HPDE6-E6E7 (cell line): ENCODE results near the gene EIF4G3.
"Not testable (repeated sequence)": the region's sequence is repeated elsewhere in the genome, so short reads cannot be mapped to it uniquely, and the experiment has no call there.

Experiments used
- DNase-seq: peaks from one replicate; pipeline ENCODE4 v3.0.0; 2011; ENCODE audit warnings: missing footprints; ENCODE audit errors: extremely low spot score

EIF4G3 gene

DNA sequence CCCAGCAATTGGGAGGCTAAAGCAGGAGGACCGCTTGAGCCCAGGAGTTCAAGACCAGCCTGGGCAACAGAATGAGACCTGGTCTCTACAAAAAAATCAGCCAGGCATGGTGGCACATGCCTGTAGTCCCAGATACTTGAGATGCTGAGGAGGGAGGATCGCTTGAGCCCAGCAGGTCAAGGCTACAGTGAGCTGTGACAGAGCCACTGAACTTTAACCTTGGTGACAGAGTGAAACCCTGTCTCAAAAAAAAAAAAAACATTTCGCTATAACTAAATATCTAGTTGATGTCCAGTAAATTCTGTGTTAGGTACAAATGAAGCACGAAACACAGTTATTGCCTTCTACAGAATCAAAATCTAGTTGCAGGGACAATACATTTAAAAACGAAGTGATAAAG lies 293.9 kb downstream of the EIF4G3 start:
- DNase-seq = no peak

- no peak for DNase-seq
Measured at GRCh38 chr1:20878799-20879198, 297.9 kb downstream of the EIF4G3 start.

- no peak for DNase-seq
Measured at GRCh38 chr1:20875198-20875973, 301.3 kb downstream of the EIF4G3 start.

DNA sequence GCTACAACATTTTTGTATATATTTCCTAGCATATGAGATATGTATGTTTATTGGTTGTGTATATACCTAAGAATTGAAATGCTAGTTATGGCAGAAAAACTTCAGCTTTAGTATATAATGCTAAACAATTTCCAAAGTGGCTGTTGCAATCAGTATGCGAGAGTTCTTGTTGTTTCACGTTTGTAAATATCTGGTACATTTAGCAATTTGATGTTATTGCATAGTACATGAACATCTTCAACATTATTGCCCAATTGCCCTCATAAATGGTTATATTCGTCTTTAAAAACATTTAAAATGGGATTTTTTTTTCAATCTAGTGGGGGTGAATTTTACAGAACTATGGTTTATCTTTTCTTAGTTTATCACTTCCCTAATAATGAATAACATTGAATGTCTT lies 303.4 kb downstream of the EIF4G3 start:
- DNase-seq = no peak

- no peak for DNase-seq
Measured at GRCh38 chr1:20871419-20871818, 305.3 kb downstream of the EIF4G3 start.

DNA sequence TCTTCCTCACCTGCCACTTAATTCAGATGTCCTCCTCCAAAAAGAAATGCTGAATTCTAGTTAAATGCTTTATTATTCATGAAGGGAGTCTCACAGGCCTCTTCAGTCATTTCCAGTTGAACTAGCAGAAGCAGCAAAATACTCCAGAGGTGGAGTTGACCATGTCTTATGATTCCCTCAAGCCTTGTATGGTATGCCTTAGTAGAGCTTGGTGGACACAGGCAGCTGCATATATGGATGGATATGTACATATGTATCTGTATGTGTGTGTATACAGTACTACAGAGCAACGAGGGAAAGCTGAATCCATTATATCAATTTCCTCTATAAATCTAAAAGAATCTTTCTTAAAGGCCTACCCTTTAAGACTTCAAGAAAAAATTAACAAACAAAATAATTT lies 306.0 kb downstream of the EIF4G3 start:
- no peak for DNase-seq

GRCh38 chr1:20868263-20868662 lies 308.4 kb downstream of the EIF4G3 start:
- no peak for DNase-seq

DNA sequence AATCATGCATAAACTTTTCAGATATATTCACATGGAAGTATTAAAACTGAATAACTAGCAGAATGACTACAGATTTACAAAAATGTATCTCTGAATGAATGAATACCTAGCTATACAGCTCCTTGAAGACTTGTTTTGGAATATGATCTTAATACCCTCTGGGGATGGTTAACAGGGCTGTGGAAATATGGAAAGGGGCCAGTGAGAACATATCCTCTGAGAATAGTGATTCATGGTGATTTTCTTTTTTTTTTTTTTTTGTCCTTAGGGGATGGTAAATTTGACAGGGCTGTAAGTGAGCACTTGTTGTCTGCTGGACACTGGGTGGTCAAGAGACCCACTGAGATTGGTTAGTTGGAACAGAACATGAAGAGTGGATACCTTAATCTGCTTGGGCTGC lies 308.9 kb downstream of the EIF4G3 start:
- DNase-seq = no peak

DNA sequence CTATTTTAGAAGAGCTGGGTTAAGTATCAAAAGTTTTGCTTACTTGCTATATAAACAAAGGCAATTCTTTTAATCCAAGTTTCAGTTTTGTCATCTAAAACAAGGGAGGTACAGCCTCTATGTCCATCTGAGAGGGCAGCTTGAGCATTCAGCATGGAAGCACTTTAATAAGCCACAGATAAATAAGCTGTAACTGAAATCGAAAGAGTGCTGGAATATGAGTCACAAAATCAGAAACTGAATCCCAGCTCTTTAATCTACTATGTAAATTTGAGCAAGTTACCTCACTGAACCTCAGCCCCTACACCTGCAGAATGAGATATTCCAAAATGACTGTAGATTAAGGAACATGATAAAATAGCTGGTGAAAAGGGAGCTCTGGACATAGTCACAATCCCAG lies 309.6 kb downstream of the EIF4G3 start:
- DNase-seq = no peak

DNA sequence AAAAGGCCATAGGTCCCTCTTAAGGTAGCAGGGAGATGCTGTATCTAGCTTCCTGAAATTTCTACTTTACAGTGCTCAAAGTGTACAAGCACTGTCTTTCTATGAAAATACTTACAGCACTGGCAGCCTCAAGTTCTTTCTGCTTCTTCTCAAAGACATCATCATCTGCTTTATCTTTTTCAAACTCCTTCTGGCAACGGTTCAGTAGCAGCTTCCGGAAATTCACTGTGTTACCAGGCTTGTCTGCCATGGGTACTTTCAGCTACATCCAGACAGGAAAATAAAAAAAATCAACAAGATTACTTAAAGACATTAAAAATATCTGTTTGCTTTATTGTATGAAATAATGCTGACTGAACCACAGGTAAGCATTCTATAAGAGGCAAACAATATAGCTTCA lies 311.7 kb downstream of the EIF4G3 start:
- DNase-seq = no peak

- no peak for DNase-seq
Measured at GRCh38 chr1:20854529-20854928, 322.2 kb downstream of the EIF4G3 start.

DNA sequence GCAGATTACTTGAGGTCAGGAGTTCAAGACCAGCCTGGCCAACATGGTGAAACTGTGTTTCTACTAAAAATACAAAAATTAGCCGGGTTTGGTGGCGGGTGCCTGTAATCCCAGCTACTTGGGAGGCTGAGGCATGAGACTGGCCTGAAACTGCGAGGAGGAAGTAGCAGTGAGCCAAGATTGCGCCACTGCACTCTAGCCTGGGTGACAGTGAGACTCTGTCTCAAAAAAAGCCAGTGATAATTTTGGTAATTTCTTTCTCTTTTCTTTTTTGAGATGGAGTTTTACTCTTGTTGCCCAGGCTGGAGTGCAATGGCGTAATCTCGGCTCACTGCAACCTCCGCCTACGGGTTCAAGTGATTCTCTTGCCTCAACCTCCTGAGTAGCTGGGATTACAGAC lies 324.9 kb downstream of the EIF4G3 start:
- not testable (repeated sequence) for DNase-seq

DNA sequence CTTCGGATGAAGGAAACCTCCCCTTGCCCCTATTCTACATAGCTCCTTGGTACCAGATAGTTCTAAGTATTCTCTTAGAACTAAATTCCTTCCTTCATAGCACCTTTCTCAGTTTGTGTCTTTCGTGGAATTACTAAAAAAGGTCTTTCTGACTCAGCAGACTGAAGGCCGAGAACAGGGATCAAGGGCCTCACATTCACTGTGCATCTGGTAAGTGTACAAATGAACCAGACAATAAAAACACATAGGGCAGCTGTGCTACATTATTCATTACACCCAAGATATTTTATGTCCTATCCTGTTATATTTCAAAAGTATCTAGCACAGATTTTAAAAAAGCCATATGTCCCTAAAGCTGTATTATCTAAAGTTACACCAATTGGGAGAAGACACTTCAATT lies 326.7 kb downstream of the EIF4G3 start:
- no peak for DNase-seq

GRCh38 chr1:20849100-20849499 lies 327.6 kb downstream of the EIF4G3 start:
- no peak for DNase-seq

DNA sequence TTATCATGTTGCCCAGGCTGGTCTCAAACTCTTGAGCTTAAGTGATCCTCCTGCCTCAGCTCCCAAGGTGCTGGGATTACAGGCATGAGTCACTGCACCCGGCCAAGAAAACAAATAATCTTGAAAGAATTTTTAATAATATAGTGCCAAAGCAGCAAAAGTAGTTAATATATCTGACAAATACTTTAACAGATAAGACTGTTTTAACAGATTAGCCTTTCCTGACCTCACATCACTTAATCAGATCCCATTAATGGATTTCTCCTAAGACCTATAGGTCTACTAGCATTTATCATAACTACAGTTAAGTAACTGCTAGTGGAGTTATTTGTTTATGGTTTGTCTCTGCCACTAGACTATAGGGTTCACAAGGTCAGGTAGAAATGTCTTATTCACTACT lies 328.5 kb downstream of the EIF4G3 start:
- DNase-seq = no peak

- no peak for DNase-seq
Measured at GRCh38 chr1:20847611-20848080, 329.1 kb downstream of the EIF4G3 start.

- DNase-seq = no peak
Measured at GRCh38 chr1:20846461-20847374, 330.0 kb downstream of the EIF4G3 start.

- no peak for DNase-seq
Measured at GRCh38 chr1:20840731-20841130, 336.0 kb downstream of the EIF4G3 start.

DNA sequence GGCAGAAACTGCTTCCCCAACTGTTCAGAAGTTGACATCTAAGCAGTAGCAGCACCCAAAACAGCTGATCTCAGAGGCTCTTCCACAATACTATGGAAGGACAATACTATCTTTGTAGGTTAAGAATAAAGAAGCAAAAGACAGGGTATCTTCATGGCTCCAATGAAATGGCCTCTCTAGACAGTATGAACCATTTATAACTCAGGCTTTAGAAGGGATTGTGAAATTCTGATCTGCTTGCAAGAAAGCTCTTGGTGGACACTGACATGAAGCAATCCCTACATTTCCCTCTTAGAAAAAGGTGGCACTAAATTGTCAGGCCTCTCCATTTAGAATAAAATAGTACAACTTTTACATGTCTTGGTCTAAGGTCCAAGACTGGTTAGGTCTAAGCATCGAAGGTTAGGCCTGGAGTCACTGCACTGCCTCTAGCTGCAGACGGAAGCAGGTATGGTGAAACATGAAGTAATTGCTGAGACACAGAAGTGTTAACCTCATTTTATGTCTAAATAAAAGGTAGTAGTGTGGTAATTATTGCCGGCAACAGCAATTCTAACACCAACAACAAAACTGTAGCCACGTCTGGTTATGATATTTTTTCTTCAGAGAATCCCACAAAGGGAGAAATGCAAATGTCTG lies 339.0 kb downstream of the EIF4G3 start:
- DNase-seq = no peak

- no peak for DNase-seq
Measured at GRCh38 chr1:20836230-20836629, 340.5 kb downstream of the EIF4G3 start.

- no peak for DNase-seq
Measured at GRCh38 chr1:20834780-20835179, 341.9 kb downstream of the EIF4G3 start.

GRCh38 chr1:20834192-20834591 lies 342.5 kb downstream of the EIF4G3 start:
- DNase-seq = no peak
